Measurements from ENCODE around the gene ZNF212. TPM values are rescaled to one million over a fixed set of nuclear protein-coding genes. Genes with fewer than 3 reads are reported as not detected.
"Not testable (repeated sequence)": the region's sequence is repeated elsewhere in the genome, so short reads cannot be mapped to it uniquely, and the experiment has no call there.

Gene ZNF212
- total RNA-seq, 2 donors from 2014 or later = 15.8 to 17.6 TPM

GRCh38 chr7:149245744-149246143 lies 6.3 kb downstream of the ZNF212 start:
- 94 to 100% methylated on average over 1 to 4 of the region's 5 CpGs for WGBS, 2 experiments (ENCODE audit: insufficient coverage in 1 of 2, insufficient read length in 1 of 2)
- Histone ChIP-seq H3K9me3 (ENCODE audit: control insufficient read depth, low read length) (peaks cover 10% of the 10 kb centered on the region), H3K4me3 (ENCODE audit: low read length) (no peak overlapping the region), H3K9ac (ENCODE audit: extremely low read depth, low read length, poor library complexity, severe bottlenecking) (no peak overlapping the region), H3K36me3 (ENCODE audit: control insufficient read depth, insufficient read depth, low read length) (peaks cover 6% of the 10 kb centered on the region), H3K4me1 (ENCODE audit: control insufficient read depth, insufficient read depth, low read length) (no peaks in the 10 kb centered on the region), H3K27ac (ENCODE audit: low read depth, low read length) (no peak overlapping the region), H3K27me3 (ENCODE audit: control insufficient read depth, insufficient read depth, low read length, poor library complexity, severe bottlenecking) (no peaks in the 10 kb centered on the region)
- H3K27me3 Mint-ChIP-seq (ENCODE audit: insufficient read depth) = no peaks in the 10 kb centered on the region
- H3K36me3 Mint-ChIP-seq (ENCODE audit: low read depth) = peaks cover 30% of the 10 kb centered on the region
- no peak overlapping the region for H3K4me3 Mint-ChIP-seq
- no peak for TF ChIP-seq CTCF (conservative IDR thresholded peaks at IDR 0.05)
- H3K9me3 Mint-ChIP-seq = peaks cover 12% of the 10 kb centered on the region
- DNase-seq = no peak
- no peak overlapping the region for H3K27ac Mint-ChIP-seq
- H3K4me1 Mint-ChIP-seq = no peaks in the 10 kb centered on the region

- H3K4me1 Mint-ChIP-seq = no peaks in the 10 kb centered on the region
- no peaks in the 10 kb centered on the region for H3K27me3 Mint-ChIP-seq (ENCODE audit: insufficient read depth)
- no peak for DNase-seq
These were observed 9.3 kb downstream of the ZNF212 start for GRCh38 chr7:149248777-149249176.

GRCh38 chr7:149250151-149250550 lies 10.7 kb downstream of the ZNF212 start:
- H3K27me3 ChIP-seq (ENCODE audit: control insufficient read depth, insufficient read depth, low read length, poor library complexity, severe bottlenecking); H3K27me3 Mint-ChIP-seq (ENCODE audit: insufficient read depth); H3K27ac Mint-ChIP-seq; DNase-seq; H3K27ac ChIP-seq (ENCODE audit: low read depth, low read length); H3K9me3 Mint-ChIP-seq; H3K4me3 ChIP-seq (ENCODE audit: low read length); H3K4me3 Mint-ChIP-seq; H3K9me3 ChIP-seq (ENCODE audit: control insufficient read depth, low read length); H3K4me1 Mint-ChIP-seq; H3K4me1 ChIP-seq (ENCODE audit: control insufficient read depth, insufficient read depth, low read length); H3K9ac ChIP-seq (ENCODE audit: extremely low read depth, low read length, poor library complexity, severe bottlenecking): not testable (repeated sequence)
- 94 to 96% methylated on average over 18 of the region's 18 CpGs for WGBS, 2 experiments (ENCODE audit: insufficient coverage in 1 of 2, insufficient read length in 1 of 2)
- peaks cover 42% of the 10 kb centered on the region for H3K36me3 ChIP-seq (ENCODE audit: control insufficient read depth, insufficient read depth, low read length)
- peaks cover 43% of the 10 kb centered on the region for H3K36me3 Mint-ChIP-seq (ENCODE audit: low read depth)

More at GRCh38 chr7:149248777-149249176, 9.3 kb downstream of the ZNF212 start:
- Histone ChIP-seq H3K27ac (ENCODE audit: low read depth, low read length) (no peak overlapping the region), H3K36me3 (ENCODE audit: control insufficient read depth, insufficient read depth, low read length) (peaks cover 28% of the 10 kb centered on the region), H3K4me3 (ENCODE audit: low read length) (no peak overlapping the region), H3K9ac (ENCODE audit: extremely low read depth, low read length, poor library complexity, severe bottlenecking) (no peak overlapping the region), H3K9me3 (ENCODE audit: control insufficient read depth, low read length) (no peaks in the 10 kb centered on the region), H3K4me1 (ENCODE audit: control insufficient read depth, insufficient read depth, low read length) (no peaks in the 10 kb centered on the region), H3K27me3 (ENCODE audit: control insufficient read depth, insufficient read depth, low read length, poor library complexity, severe bottlenecking) (no peaks in the 10 kb centered on the region)
- no peak for TF ChIP-seq CTCF (conservative IDR thresholded peaks at IDR 0.05)
- H3K9me3 Mint-ChIP-seq = no peaks in the 10 kb centered on the region
- peaks cover 41% of the 10 kb centered on the region for H3K36me3 Mint-ChIP-seq (ENCODE audit: low read depth)
- no peak overlapping the region for H3K4me3 Mint-ChIP-seq
- WGBS, 2 experiments (ENCODE audit: insufficient coverage in 1 of 2, insufficient read length in 1 of 2) = 94 to 100% methylated on average over 2 to 3 of the region's 3 CpGs
- no peak overlapping the region for H3K27ac Mint-ChIP-seq

GRCh38 chr7:149251518-149251917 lies 12.1 kb downstream of the ZNF212 start:
- not testable (repeated sequence) for H3K27me3 ChIP-seq (ENCODE audit: control insufficient read depth, insufficient read depth, low read length, poor library complexity, severe bottlenecking); H3K4me1 ChIP-seq (ENCODE audit: control insufficient read depth, insufficient read depth, low read length); H3K27me3 Mint-ChIP-seq (ENCODE audit: insufficient read depth); DNase-seq; H3K9me3 Mint-ChIP-seq; H3K4me3 ChIP-seq (ENCODE audit: low read length); H3K27ac Mint-ChIP-seq; H3K9ac ChIP-seq (ENCODE audit: extremely low read depth, low read length, poor library complexity, severe bottlenecking); H3K27ac ChIP-seq (ENCODE audit: low read depth, low read length); H3K4me3 Mint-ChIP-seq; H3K4me1 Mint-ChIP-seq; H3K9me3 ChIP-seq (ENCODE audit: control insufficient read depth, low read length)
- peaks cover 46% of the 10 kb centered on the region for H3K36me3 Mint-ChIP-seq (ENCODE audit: low read depth)
- 95 to 97% methylated on average over 9 to 10 of the region's 10 CpGs for WGBS, 2 experiments (ENCODE audit: insufficient coverage in 1 of 2, insufficient read length in 1 of 2)
- peaks cover 51% of the 10 kb centered on the region for H3K36me3 ChIP-seq (ENCODE audit: control insufficient read depth, insufficient read depth, low read length)

Data from endodermal cell (in vitro differentiated cells).